T-cell (primary cell): ENCODE results near the gene NHSL2. TPM values are rescaled to one million over a fixed set of nuclear protein-coding genes. Genes with fewer than 3 reads are reported as not detected.

Experiments used
- ATAC-seq, 4 experiments: fragments of 200-7000 bp in 3 of 4; fragments of 150-1000 bp in 1 of 4; cut with Tn5 transposase; replicated peaks in 1 of 4; 1 replicate in 3 of 4; 2 replicates in 1 of 4; pipeline ENCODE4 v1.10.0; 2021; ENCODE audit warnings: moderate library complexity in 3 of 4, mild to moderate bottlenecking in 2 of 4, moderate number of reproducible peaks in 1 of 4
- CTCF ChIA-PET, 2 donors: fragments of 300-600 bp; sonication (Branson Sonifier 250); formaldehyde crosslinking; loops; one replicate each; lab custom pipeline; 2022; ENCODE audit warnings: antibody characterized with exemption in 2 of 2; lab: Charles Lee
- POLR2A ChIA-PET, 2 donors: fragments of 300-600 bp; sonication (Branson Sonifier 250); formaldehyde crosslinking; loops; one replicate each; lab custom pipeline; 2022; ENCODE audit warnings: antibody characterized with exemption in 2 of 2; lab: Charles Lee
- DNase-seq, 35 experiments: peaks; one replicate each; pipeline versions ENCODE4 v3.0.0 to v3.0.0-alpha.2; 2013 to 2023
- H3K27ac ChIP-seq: one replicate; pipeline ENCODE4 v1.5.1; 2013; ENCODE audit warnings: low read length
- H3K27me3 ChIP-seq, 2 experiments: replicated peaks in 1 of 2; 1 replicate in 1 of 2; 2 replicates in 1 of 2; pipeline versions ENCODE4 v1.6.1 to v1.7.0; 2013; ENCODE audit warnings: low read length in 1 of 2, mixed read lengths in 1 of 2; ENCODE audit not compliant: control insufficient read depth in 2 of 2, insufficient read depth in 2 of 2; ENCODE audit errors: extremely low read depth in 1 of 2
- H3K36me3 ChIP-seq, 2 donors: 1 replicate in 1 of 2; 2 replicates in 1 of 2; pipeline versions ENCODE4 v1.6.1 to v1.7.0; 2013; ENCODE audit warnings: low read length in 1 of 2; ENCODE audit not compliant: control insufficient read depth in 2 of 2, insufficient read depth in 1 of 2; ENCODE audit errors: extremely low read depth in 1 of 2
- H3K4me1 ChIP-seq, 2 experiments: 1 replicate in 1 of 2; 2 replicates in 1 of 2; pipeline versions ENCODE4 v1.6.1 to v1.7.0; 2013; ENCODE audit warnings: low read length in 2 of 2, mixed read lengths in 1 of 2; ENCODE audit not compliant: insufficient read depth in 2 of 2, control insufficient read depth in 1 of 2; ENCODE audit errors: extremely low read depth in 1 of 2
- H3K4me3 ChIP-seq, 2 donors: 1 replicate in 1 of 2; 2 replicates in 1 of 2; pipeline versions ENCODE4 v1.5.1 to v1.7.0; 2013; ENCODE audit warnings: mild to moderate bottlenecking in 2 of 2, low read length in 1 of 2, moderate library complexity in 1 of 2; ENCODE audit not compliant: control insufficient read depth in 1 of 2; ENCODE audit errors: extremely low read depth in 1 of 2
- H3K9me3 ChIP-seq: 2 replicates; pipeline ENCODE4 v1.7.0; 2013
- H3K27ac Mint-ChIP-seq, 2 donors: one replicate each; pipeline ENCODE4 v1.8.0; 2020 to 2021; ENCODE audit warnings: mild to moderate bottlenecking in 2 of 2, mixed read lengths in 2 of 2
- H3K27me3 Mint-ChIP-seq, 2 donors: one replicate each; pipeline ENCODE4 v1.8.0; 2021 to 2022; ENCODE audit warnings: mixed read lengths in 2 of 2
- H3K36me3 Mint-ChIP-seq: one replicate; pipeline ENCODE4 v1.8.0; 2021; ENCODE audit warnings: mixed read lengths
- H3K4me1 Mint-ChIP-seq, 3 donors: one replicate each; pipeline ENCODE4 v1.8.0; 2020 to 2022; ENCODE audit warnings: mixed read lengths in 3 of 3, mild to moderate bottlenecking in 1 of 3
- H3K4me3 Mint-ChIP-seq, 3 donors: one replicate each; pipeline ENCODE4 v1.8.0; 2020 to 2022; ENCODE audit warnings: mild to moderate bottlenecking in 3 of 3, mixed read lengths in 3 of 3, moderate library complexity in 3 of 3
- H3K9me3 Mint-ChIP-seq, 3 donors: one replicate each; pipeline ENCODE4 v1.8.0; 2020 to 2022; ENCODE audit warnings: mixed read lengths in 3 of 3
- WGBS: methylation state at CpG from one replicate; pipeline ENCODE4 v1.1.5; 2013; ENCODE audit warnings: missing lambda C conversion rate; ENCODE audit not compliant: insufficient coverage; 5-methylcytosine and 5-hydroxymethylcytosine counted together
- total RNA-seq, 35 experiments: library from RNA in 6 of 35; stranded (reverse) in 6 of 35; fragments of 120-200 nt in 1 of 35; gene quantifications; one replicate each; pipeline versions ENCODE4 v1.2.1 to v1.2.4 and lab custom pipeline; 2013 to 2026

NHSL2 gene
- total RNA-seq, 5 donors from 2014 or later (not counting 1 experiment from before 2014, with no cell fraction given) = 3.3 to 11.7 (median 8.1) TPM

GRCh38 chrX:72031118-72031517 lies 120.5 kb downstream of the NHSL2 start:
- POLR2A ChIA-PET = no interaction called here
- ATAC-seq (no peak), DNase-seq (no peak)
- no CpG with 5 or more reads among the region's 1 CpG for WGBS
- Mint-ChIP-seq H3K27ac (no peak overlapping the region), H3K4me3 (no peak overlapping the region), H3K9me3 (no peaks in the 10 kb centered on the region), H3K4me1 (peaks cover 0 to 6% (median 4%) of the 10 kb centered on the region in 3 donors), H3K36me3 (no peaks in the 10 kb centered on the region), H3K27me3 (peaks cover 0 to 12% of the 10 kb centered on the region in 2 donors)
- Histone ChIP-seq H3K4me1 (peaks cover 0 to 8% of the 10 kb centered on the region in 2 experiments), H3K4me3 (no peak overlapping the region), H3K9me3 (no peaks in the 10 kb centered on the region), H3K27ac (no peak overlapping the region), H3K36me3 (no peaks in the 10 kb centered on the region), H3K27me3 (no peaks in the 10 kb centered on the region)
- CTCF ChIA-PET = interaction anchor here (0.6 to 1.6 kb wide), 2 partner anchors 10 to 537 kb away, joined by 4 to 8 read pairs; no protein-coding TSS in a partner anchor

- H3K4me3 Mint-ChIP-seq = no peak overlapping the region
- H3K9me3 Mint-ChIP-seq = peaks cover 0 to 4% (median 3%) of the 10 kb centered on the region in 3 donors
- no peaks in the 10 kb centered on the region for H3K9me3 ChIP-seq
- POLR2A ChIA-PET = interaction anchor here (0.6 kb wide), 2 partner anchors 15 to 36 kb away, joined by 4 to 5 read pairs; no protein-coding TSS in a partner anchor
- H3K27ac Mint-ChIP-seq = no peak overlapping the region
- peaks cover 0 to 2% (median 2%) of the 10 kb centered on the region in 3 donors for H3K4me1 Mint-ChIP-seq
- no peak for DNase-seq
- H3K4me1 ChIP-seq = peaks cover 0 to 5% of the 10 kb centered on the region in 2 experiments
- H3K36me3 ChIP-seq = no peaks in the 10 kb centered on the region
- no peaks in the 10 kb centered on the region for H3K27me3 ChIP-seq
- ATAC-seq = no peak
- no peak overlapping the region for H3K27ac ChIP-seq
- peaks cover 2% of the 10 kb centered on the region for H3K36me3 Mint-ChIP-seq
- H3K4me3 ChIP-seq = no peak overlapping the region
- H3K27me3 Mint-ChIP-seq = peaks cover 0 to 16% of the 10 kb centered on the region in 2 donors
- no CpG with 5 or more reads among the region's 5 CpGs for WGBS
- CTCF ChIA-PET = interaction anchor here (0.6 to 1.6 kb wide), 4 partner anchors 10 to 536 kb away, joined by 3 to 8 read pairs (median 4); partner anchors contain the start of gene RPS4X (in 1 of the 2)
Observed at GRCh38 chrX:72031634-72032033, 121.0 kb downstream of the NHSL2 start.

GRCh38 chrX:72037601-72038000 lies 127.0 kb downstream of the NHSL2 start:
- peaks cover 2 to 6% (median 4%) of the 10 kb centered on the region in 3 donors for H3K4me1 Mint-ChIP-seq
- H3K27me3 Mint-ChIP-seq = peaks cover 0 to 26% of the 10 kb centered on the region in 2 donors
- ATAC-seq = no peak
- no peak overlapping the region for H3K27ac Mint-ChIP-seq
- Histone ChIP-seq H3K27ac (no peak overlapping the region), H3K9me3 (no peaks in the 10 kb centered on the region), H3K27me3 (peaks cover 0 to 2% of the 10 kb centered on the region in 2 experiments), H3K36me3 (no peaks in the 10 kb centered on the region), H3K4me1 (peaks cover 0 to 2% of the 10 kb centered on the region in 2 experiments), H3K4me3 (no peak overlapping the region)
- WGBS = no CpG with 5 or more reads among the region's 2 CpGs
- no peak for DNase-seq
- POLR2A ChIA-PET = no interaction called here
- peaks cover 5% of the 10 kb centered on the region for H3K36me3 Mint-ChIP-seq
- H3K4me3 Mint-ChIP-seq = no peak overlapping the region
- CTCF ChIA-PET = no interaction called here
- peaks cover 0 to 6% (median 5%) of the 10 kb centered on the region in 3 donors for H3K9me3 Mint-ChIP-seq

GRCh38 chrX:72038016-72038415 lies 127.4 kb downstream of the NHSL2 start:
- Histone ChIP-seq H3K4me3 (no peak overlapping the region), H3K9me3 (no peaks in the 10 kb centered on the region), H3K4me1 (peaks cover 0 to 6% of the 10 kb centered on the region in 2 experiments), H3K27ac (no peak overlapping the region), H3K27me3 (peaks cover 0 to 2% of the 10 kb centered on the region in 2 experiments), H3K36me3 (no peaks in the 10 kb centered on the region)
- Mint-ChIP-seq H3K9me3 (peaks cover 0 to 6% (median 5%) of the 10 kb centered on the region in 3 donors), H3K36me3 (peaks cover 5% of the 10 kb centered on the region), H3K4me1 (peaks cover 2 to 8% (median 7%) of the 10 kb centered on the region in 3 donors), H3K27ac (no peak overlapping the region), H3K4me3 (no peak overlapping the region), H3K27me3 (peaks cover 0 to 26% of the 10 kb centered on the region in 2 donors)
- WGBS = no CpG with 5 or more reads among the region's 4 CpGs
- ChIA-PET CTCF (no interaction called here), POLR2A (no interaction called here)
- DNase-seq (no peak), ATAC-seq (no peak)

- no peak overlapping the region for H3K27ac ChIP-seq
- H3K9me3 Mint-ChIP-seq = peaks cover 0 to 6% (median 5%) of the 10 kb centered on the region in 3 donors
- H3K4me3 ChIP-seq = no peak overlapping the region
- H3K4me1 ChIP-seq = peaks cover 0 to 6% of the 10 kb centered on the region in 2 experiments
- H3K36me3 ChIP-seq = no peaks in the 10 kb centered on the region
- DNase-seq (no peak), ATAC-seq (no peak)
- H3K9me3 ChIP-seq = no peaks in the 10 kb centered on the region
- ChIA-PET CTCF (interaction anchor here in 1 of 2 donors (0.5 kb wide), 1 partner anchor 48 kb away, joined by 4 read pairs; no protein-coding TSS in a partner anchor), POLR2A (interaction anchor here in 1 of 2 donors (0.6 kb wide), 1 partner anchor 1683 kb away, joined by 5 read pairs; no protein-coding TSS in a partner anchor)
- no peak overlapping the region for H3K27ac Mint-ChIP-seq
- no peak overlapping the region for H3K4me3 Mint-ChIP-seq
- peaks cover 5% of the 10 kb centered on the region for H3K36me3 Mint-ChIP-seq
- peaks cover 0 to 2% of the 10 kb centered on the region in 2 experiments for H3K27me3 ChIP-seq
- peaks cover 3 to 15% (median 7%) of the 10 kb centered on the region in 3 donors for H3K4me1 Mint-ChIP-seq
- peaks cover 0 to 29% of the 10 kb centered on the region in 2 donors for H3K27me3 Mint-ChIP-seq
- WGBS = no CpG with 5 or more reads among the region's 2 CpGs
Observed at GRCh38 chrX:72038868-72039267, 128.2 kb downstream of the NHSL2 start.

- Histone ChIP-seq H3K4me1 (peaks cover 0 to 10% of the 10 kb centered on the region in 2 experiments), H3K27ac (no peak overlapping the region), H3K27me3 (peaks cover 0 to 2% of the 10 kb centered on the region in 2 experiments), H3K36me3 (no peaks in the 10 kb centered on the region), H3K9me3 (no peaks in the 10 kb centered on the region), H3K4me3 (no peak overlapping the region)
- 90% methylated on average over 2 of the region's 5 CpGs for WGBS
- no peak overlapping the region for H3K4me3 Mint-ChIP-seq
- H3K9me3 Mint-ChIP-seq = peaks cover 0 to 6% (median 5%) of the 10 kb centered on the region in 3 donors
- DNase-seq (no peak), ATAC-seq (no peak)
- no peak overlapping the region for H3K27ac Mint-ChIP-seq
- POLR2A ChIA-PET = no interaction called here
- peaks cover 7 to 24% (median 7%) of the 10 kb centered on the region in 3 donors for H3K4me1 Mint-ChIP-seq
- CTCF ChIA-PET = no interaction called here
- peaks cover 5% of the 10 kb centered on the region for H3K36me3 Mint-ChIP-seq
- H3K27me3 Mint-ChIP-seq = peaks cover 0 to 33% of the 10 kb centered on the region in 2 donors
Observed at GRCh38 chrX:72040506-72040905, 129.9 kb downstream of the NHSL2 start.
